ENCODE results near the gene MLPH.

GRCh38 chr2:237567276-237568029 is 80.4 kb downstream of the MLPH start:
- TF ChIP-seq, protein P1, sequence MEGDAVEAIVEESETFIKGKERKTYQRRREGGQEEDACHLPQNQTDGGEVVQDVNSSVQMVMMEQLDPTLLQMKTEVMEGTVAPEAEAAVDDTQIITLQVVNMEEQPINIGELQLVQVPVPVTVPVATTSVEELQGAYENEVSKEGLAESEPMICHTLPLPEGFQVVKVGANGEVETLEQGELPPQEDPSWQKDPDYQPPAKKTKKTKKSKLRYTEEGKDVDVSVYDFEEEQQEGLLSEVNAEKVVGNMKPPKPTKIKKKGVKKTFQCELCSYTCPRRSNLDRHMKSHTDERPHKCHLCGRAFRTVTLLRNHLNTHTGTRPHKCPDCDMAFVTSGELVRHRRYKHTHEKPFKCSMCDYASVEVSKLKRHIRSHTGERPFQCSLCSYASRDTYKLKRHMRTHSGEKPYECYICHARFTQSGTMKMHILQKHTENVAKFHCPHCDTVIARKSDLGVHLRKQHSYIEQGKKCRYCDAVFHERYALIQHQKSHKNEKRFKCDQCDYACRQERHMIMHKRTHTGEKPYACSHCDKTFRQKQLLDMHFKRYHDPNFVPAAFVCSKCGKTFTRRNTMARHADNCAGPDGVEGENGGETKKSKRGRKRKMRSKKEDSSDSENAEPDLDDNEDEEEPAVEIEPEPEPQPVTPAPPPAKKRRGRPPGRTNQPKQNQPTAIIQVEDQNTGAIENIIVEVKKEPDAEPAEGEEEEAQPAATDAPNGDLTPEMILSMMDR (conservative IDR thresholded peaks at IDR 0.05): no peak
- no peak for TF ChIP-seq EZH2 (IDR thresholded peaks at IDR 0.05; ENCODE audit: low read depth)

All from PC-9 (cell line).